NCI-H2196 (cell line): Measurements from ENCODE around the gene COL5A1.
"Not testable (repeated sequence)": the region's sequence is repeated elsewhere in the genome, so short reads cannot be mapped to it uniquely, and the experiment has no call there.

Source experiments
- DNase-seq: peaks from one replicate; lab custom pipeline; 2025; ENCODE audit not compliant: unreplicated experiment; lab: John Stamatoyannopoulos, UW

The COL5A1 gene

DNA sequence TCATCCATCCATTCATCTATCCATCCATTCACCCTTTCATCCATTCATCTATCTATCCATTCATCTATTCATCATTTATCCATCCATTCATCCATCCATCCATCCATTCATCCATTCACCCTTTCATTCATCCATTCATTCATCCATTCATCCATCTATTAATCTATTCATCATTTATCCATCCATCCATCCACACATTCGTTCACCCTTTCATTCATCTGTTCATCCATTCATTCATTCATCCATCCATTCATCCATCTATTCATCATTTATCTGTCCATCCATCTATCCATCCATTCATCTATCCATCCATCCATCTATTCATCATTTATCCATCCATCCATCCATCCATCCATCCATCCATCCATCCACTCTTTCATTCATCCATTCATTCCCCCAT is 205.1 kb downstream of the COL5A1 start:
- no peak for DNase-seq

DNA sequence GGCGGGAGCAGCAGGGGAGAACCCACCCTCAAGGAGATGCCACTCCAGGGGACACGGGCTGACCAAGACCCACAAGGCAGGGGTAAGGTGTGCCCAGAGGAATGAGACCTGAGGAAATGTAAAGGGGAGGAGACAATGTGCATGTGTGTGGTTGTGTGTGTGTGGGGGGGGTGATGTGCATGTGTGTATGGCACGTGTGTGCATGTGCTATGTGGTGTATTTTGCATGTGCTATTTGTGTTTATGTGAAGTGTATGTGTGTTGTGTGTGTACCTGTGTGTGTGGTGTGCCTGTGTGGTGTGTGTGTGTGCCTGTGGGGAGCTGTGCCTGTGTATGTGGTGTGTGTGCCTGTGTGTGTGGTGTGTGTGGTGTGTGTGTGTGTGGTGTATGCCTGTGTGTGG is 205.5 kb downstream of the COL5A1 start:
- no peak for DNase-seq

DNA sequence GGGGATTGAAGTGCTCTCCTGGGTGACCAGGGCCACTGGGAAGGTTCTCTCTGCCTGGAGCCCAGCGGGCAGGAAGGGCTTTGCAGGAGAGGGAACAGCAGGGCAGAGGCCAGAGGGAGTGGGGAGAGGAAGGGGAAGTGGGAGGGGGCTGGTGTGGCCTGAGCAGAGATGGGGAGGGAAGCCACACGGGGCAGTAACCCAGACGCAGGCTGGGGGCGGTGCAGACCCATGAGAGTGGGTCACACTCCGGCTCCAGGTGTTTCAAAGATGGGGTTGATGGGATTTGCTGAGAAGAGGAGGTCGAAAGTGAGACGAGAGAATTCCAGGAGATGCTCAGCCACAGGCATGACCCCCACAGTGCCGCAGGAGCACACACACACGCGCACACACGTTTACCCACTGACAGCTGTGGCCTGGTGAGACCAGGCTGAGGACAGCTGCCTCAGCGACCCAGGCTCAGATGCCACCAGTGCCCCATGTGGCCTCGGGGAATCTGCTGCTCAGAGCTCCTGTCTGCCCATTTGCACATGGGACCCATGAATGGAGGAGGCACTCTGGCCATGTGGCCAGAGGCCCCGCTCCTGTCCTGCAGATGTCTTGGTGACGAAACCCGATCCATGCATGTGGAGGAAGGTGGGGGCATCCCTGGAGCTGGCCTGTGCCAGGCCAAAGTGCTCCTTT is 206.3 kb downstream of the COL5A1 start:
- DNase-seq: no peak

DNA sequence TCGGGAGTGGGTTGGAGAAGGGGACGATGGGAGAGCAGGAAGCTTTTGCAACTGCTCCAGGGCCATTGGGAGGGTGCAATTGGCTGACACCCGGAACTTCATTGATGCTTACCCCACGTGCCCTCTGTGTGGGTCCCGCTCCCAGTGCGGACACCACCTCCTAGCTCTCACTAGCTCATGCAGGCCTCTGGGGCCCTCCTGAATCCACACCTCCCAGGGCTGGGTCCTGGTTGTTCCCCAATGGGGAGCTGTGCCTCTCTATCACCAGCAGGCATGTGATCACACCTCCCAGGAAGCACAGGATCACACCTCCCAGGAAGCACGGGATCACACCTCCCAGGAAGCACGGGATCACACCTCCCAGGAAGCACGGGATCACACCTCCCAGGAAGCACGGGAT is 206.9 kb downstream of the COL5A1 start:
- DNase-seq: no peak

DNA sequence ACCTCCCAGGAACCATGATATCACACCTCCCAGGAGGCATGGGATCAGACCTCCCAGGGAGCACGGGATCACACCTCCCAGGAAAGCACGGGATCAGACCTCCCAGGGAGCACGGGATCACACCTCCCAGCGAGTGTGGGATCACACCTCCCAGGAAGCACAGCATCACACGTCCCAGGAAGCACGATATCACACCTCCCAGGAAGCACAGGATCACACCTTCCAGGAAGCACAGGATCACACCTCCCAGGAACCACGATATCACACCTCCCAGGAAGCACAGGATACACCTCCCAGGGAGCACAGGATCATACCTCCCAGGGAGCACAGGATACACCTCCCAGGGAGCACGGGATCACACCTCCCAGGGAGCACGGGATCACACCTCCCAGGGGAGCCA is 209.0 kb downstream of the COL5A1 start:
- no peak for DNase-seq

DNA sequence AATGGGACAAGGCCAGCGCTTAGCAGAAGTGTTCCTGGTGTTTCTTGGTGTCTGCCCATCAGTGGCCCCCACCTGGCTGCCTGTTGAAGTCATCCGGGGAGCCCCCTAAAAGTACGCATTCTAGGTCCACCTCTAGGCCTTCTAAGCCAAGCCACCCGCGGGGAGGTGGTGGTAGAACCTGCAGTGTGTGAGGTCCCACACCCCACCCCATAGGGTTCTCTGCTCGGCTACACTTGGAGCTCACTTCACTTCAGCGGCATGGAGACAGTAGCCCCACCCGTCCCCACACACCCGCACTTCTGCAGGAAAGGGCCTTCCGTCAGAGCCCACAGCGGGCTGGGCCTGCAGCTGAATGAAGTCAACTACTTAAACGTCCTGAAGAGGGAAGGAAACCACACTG is 209.4 kb downstream of the COL5A1 start:
- DNase-seq: no peak

DNA sequence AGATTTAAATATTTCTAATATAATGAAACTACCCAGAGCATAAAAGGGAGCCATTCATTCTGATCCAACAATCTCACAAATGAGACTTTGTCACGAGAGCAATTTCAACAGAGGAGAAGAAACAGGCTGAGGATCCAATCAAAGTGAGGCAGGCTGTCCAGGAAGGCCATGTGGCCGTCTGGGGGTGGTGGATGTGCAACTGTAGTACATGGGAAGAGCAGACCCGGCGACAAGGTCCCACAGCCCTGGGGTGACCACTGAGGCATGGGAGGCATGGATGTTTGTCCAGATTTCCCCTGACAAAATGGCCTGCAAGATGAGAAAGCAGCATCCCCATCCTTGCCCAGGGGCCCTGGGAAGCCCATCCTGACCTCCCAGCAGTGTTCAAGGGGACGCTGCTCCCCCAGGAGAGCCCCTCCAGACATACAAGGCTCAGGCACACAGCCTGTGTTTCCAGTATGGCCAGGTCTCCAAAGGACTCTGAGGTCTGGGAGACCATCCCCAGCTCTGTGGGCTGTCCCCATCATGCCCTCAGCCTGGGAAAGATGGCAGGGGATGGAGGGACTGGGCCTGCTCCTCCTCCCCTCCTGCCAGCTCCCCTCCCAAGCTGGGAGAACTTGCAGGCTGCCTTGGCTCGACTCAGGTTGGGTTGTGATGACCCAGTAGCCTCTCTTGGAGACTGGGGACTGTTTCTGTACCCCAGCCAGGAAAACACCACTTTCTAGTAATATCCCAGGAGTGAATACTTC is 211.5 kb downstream of the COL5A1 start:
- DNase-seq: no peak

DNA sequence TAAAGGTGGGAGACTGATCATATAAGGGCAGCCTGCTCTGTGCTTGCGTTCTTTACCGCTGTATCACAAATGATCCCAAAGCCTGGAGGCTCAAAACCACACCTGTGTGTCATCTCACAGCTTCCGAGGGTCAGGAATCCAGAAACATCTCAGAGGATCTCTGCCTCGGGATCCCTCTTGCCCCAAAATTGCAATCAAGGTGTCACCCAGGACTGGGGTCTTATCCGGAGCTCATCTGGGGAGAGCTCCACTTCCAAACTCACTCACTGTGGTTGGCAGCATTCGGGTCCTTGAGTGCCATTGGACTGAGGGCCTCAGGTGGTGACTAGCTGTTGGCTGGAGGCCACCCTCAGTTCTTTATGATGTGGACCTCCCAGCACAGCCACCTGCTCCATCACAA is 212.3 kb downstream of the COL5A1 start:
- no peak for DNase-seq

DNA sequence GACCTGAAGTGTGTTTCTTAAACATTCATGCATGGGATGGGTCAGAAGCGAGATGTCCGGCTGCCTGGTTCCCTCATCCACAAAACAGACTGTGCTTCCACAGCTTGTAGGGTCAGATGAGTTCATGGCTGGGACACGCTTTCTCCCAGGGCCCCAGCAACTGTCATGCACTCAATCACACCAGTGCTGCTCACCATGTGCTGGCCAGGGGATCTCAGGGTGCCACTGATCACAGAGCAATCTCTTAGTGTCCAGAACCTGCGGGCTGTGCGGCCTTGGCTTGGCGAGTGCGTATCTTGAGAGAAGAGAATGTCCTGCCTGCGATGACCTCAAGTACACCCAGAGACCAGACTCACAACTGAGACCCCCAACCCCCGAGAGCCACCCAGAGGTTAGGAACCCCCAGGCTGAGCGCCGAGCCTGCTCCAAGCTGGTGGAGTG is 213.0 kb downstream of the COL5A1 start:
- no peak for DNase-seq

DNA sequence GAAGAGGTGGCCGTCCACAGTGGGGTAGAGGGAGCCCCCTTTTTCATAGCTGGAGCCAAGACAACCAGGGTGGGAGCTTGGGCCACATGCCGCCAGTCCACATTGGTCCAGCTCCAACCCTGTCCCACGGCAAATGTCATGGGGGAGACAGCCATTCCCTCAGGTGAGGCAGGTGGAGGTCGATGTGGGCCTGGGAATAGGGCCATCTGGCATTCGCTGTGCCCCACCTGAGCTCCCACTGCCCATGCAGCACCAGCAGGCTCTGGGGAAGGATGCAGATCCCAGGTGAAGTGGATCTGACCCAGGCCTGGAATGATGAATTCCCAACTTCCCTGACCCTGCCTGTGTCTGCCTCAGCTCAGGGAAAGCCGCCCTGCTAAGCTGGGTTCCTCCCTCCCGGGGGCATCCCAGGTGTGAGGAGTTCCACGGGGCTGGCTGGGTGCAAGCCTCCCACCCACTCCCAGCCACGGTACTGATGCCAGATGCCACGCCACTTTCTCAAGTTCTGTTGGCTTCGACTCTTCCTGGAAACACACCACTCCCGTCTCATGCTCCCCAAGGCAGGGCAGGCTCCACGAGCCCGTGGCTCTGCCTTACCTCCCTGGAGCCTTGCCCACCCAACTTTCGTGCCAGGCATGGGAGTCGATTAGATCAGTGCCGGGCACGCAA is 213.8 kb downstream of the COL5A1 start:
- DNase-seq: no peak

DNA sequence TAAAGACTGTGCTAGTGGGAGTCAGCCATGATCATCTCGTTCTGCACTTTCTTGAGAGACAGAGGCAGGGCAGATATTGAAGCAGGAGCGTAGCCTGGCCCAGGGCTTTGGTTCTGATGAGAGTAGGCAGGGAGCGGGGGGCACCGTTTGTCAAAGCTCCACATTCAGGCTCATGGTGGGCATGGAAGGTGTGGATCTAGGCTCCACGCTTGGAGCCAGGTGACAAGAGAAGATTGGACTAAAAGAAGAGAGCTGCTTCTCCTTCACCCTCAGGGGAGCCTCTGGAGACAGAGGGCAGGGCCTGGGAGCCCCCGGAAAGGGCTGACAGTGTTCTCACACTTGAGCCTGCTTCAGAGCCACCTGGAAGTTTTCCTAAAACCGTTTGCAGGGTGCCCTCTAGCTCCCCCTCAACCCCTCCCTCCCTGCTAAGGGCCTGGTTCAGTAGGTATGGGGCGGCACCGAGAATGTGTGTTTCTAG is 214.3 kb downstream of the COL5A1 start:
- DNase-seq: no peak

DNA sequence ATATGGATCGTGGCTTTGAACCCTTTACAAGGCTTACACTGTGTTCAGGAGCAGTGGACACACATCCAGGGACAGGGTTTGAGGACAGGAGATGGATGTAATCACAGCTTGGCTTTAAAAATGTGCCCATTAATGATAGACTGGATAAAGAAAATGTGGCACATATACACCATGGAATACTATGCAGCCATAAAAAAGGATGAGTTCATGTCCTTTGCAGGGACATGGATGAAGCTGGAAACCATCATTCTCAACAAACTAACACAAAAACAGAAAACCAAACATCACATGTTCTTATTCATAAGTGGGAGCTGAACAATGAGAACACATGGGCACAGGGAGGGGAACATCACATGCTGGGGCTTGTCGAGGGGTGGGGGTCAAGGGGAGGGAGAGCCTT is 215.8 kb downstream of the COL5A1 start:
- not testable (repeated sequence) for DNase-seq

DNA sequence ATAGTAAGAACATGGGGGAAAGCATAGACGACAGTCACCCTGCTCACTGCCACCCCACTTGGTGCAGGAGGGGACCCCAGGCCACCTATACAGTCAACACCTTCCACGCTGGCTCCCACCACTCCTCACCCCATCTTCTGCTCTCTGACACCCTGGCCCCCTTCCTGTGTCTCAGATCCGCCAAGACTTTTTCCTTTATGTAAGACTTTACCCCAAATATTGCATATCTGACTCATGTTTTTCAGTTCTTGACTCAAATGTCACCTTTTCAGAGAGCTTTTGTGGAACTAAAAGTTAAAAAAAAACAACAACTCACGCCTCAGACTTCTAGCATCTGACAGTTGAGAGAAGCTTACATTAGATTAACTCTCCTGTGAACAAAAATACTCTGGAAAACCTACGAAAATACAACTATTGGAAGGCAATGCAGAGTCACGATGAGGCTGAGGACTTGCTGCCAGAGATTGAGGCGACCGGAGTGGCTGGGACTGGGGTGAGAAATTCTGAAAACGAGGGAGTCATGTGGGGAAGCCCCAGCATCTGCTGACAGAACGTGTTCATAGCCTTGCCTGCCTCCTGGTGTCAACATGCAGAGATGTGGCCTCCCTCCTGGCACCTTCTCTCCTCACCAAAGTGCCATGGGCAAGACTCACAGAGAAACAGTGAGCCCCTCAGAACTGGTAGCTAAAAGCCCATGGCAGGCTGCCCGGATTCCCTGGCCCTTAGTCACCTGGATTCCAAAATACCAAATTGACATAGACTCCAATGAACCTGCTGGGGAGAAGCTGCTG is 216.6 kb downstream of the COL5A1 start:
- DNase-seq: no peak

DNA sequence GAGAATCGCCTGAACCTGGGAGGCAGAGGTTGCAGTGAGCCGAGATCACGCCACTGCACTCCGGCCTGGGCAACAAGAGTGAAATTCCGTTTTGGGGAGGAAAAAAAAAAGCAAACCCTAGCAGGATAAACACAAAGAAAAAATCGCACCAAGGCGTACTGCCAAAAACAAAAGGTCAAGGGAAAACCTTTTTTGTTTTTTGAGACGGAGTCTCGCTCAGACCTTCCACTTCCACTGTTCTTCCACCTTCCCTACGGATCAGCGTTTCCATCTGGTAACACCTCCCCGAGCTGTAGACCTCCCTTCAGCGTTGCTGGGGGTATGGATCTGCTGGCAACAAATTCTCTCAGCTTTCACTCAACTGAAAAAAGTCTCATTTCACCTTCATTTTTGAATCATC is 218.9 kb downstream of the COL5A1 start:
- DNase-seq: no peak

DNA sequence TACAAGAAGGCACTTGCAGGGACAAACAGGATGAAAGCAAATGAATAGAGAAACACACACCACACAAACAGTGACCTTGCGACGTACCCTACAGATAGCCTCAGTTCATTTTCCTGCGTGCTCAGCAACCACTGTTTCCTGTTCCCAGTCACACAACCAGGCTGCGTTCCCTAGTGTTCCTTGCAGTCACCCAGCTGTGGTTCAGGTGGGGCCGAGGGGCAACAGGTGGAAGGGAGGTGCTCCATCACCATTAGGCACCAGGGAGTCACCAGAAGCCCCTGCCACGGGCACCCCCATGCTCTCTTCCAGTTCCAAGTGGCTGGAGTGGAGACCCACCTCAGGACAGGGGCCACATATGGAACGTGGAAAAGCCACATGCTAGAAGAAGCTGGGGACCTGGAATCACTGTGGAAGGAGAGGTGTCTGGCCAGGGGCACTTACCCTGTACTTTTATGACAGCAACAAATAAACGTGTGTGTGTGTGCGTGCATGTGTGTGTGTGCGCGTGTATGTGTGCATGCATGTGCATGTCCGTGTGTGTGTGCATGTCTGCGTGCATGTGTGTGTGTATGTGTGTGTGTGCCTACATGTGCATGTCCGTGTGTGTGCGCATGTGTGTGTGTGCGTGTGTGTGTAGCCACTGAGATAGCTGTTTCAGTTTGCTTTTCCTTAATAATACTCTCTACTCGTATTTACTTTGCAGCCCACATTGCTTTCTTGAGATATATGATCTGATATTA is 220.2 kb downstream of the COL5A1 start:
- DNase-seq: no peak

DNA sequence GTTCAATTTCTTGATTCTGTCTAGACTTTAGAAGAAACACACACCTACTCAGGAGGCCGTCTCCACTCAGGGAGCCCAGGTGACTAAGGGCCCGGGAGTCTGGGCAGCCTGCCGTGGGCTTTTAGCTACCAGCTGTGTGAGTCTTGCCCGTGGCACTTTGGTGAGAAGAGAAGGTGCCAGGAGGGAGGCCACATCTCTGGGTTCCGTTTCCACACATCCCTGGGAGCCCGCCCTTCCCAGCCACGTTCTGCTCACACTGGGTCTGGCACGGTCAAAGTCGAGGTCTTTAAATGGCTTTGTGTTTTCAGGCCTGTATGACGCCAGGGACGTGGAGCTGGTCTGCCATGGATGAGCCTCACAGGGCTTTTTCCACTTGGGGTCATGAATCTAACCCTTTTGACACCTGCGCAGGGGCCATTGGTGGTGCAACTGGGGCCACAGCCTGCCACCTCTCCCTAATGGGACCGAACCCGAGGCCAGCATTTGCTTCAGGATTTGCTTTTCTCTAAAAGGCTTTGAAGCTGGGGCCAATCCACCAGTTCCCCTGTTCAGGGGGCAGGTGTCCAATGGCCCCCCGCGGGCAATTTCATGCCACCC is 221.8 kb downstream of the COL5A1 start:
- no peak for DNase-seq

DNA sequence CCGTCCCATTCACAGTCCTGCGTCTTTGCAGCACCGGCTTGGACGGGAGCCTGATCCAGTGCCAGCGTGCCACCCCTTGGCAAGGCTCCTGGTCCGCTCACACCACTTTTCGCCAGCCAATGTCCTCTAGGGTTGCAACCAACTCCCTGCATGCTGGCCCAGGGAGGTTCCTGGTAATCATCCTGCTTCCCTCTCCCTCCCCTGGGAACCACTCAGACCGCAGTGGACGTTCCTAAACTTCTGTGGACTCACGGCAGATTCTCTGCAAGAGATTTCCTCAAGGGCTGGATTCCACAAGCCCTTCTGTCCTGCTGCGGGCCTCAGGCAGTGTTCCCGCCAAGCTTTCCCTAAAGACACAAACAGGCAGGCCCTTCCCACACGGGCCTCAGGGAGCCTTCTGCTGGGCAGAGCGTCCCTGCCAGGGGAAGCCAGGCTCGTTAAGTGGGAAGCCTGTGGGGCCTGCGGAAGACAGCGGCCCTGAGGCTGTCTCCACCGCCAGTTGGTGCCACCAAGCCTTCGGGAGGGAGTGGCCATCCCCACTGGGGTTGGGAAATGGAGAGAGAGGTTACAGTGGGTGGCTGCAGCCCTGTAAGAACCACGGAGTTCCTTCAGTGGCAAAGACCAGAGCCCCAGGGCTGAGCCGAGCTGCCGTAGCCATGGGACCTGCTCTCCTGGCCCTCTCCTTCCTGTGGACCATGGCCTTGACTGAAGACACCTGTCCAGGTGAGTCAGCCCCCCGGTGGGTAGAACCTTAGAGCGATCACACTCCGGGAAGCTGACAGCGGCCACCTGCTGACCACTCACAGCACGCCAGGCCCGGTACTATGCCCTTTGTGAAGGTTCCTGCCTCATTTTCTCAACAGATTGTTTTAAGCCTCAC is 222.6 kb downstream of the COL5A1 start:
- no peak for DNase-seq

DNA sequence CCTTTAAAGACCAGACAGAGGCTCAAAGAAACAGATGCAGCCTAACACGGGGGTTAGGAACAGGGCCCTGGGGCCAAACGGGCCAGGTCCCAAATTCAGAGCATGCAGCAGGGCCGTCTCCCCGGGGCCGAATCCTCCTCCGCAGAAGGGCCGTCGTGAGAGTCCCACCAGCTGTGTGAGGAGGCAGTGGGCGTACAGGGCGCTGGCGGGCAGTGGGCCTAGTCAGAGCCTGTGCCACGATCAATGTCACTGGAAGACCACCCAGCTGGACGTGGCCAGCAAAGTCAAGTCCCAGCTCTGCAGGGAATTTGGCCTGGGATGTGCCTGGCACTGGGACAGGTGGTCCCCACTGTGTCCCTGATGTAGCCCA is 223.2 kb downstream of the COL5A1 start:
- no peak for DNase-seq
